Endothelial cell of umbilical vein (primary cell): ENCODE results near the gene FUBP3. TPM values are rescaled to one million over a fixed set of nuclear protein-coding genes. Genes with fewer than 3 reads are reported as not detected.

ENCODE experiments used
- BruUV-seq: library from RNA; stranded (reverse); fragments of 400-500 nt; replicated peaks from 2 replicates; lab custom pipeline; 2021; lab: Mats Ljungman, UMichigan
- CTCF ChIA-PET: fragments of 300-600, 350-600 bp; sonication (Branson Sonifier 250); formaldehyde crosslinking; loops from one replicate; lab custom pipeline; 2021; ENCODE audit warnings: antibody characterized with exemption, inconsistent platforms; lab: Charles Lee
- POLR2A ChIA-PET: fragments of 300-600, 350-600 bp; sonication (Branson Sonifier 250); formaldehyde crosslinking; loops from one replicate; lab custom pipeline; 2021; ENCODE audit warnings: antibody characterized with exemption, inconsistent platforms; lab: Charles Lee
- DNase-seq: peaks from one replicate; pipeline ENCODE4 v3.0.0-alpha.2; 2011; ENCODE audit warnings: low read depth, low spot score
- FAIRE-seq: peaks from 2 replicates; lab custom pipeline; 2011; peaks lifted over from hg19 to GRCh38; lab: Jason Lieb, UNC
- H2AFZ ChIP-seq: 2 replicates; pipeline ENCODE4 v1.6.0; 2012; ENCODE audit warnings: low read depth, low read length, control low read depth, inconsistent platforms
- H3K27ac ChIP-seq: 2 replicates; pipeline ENCODE4 v1.5.1; 2011; ENCODE audit warnings: low read depth, mild to moderate bottlenecking, control low read depth, low read length, moderate library complexity; ENCODE audit not compliant: insufficient read depth
- H3K27me3 ChIP-seq, 2 experiments: 2 replicates each; pipeline versions ENCODE4 v1.6.0 to v1.6.1; 2011; ENCODE audit warnings: low read length in 2 of 2, mixed read lengths in 1 of 2; ENCODE audit not compliant: control insufficient read depth in 2 of 2, insufficient read depth in 2 of 2
- H3K36me3 ChIP-seq, 2 experiments: 2 replicates in 1 of 2; 3 replicates in 1 of 2; pipeline ENCODE4 v1.5.1; 2011; ENCODE audit warnings: low read length in 2 of 2, mild to moderate bottlenecking in 1 of 2, moderate library complexity in 1 of 2; ENCODE audit not compliant: control insufficient read depth in 2 of 2, insufficient read depth in 2 of 2; ENCODE audit errors: extremely low read depth in 1 of 2
- H3K4me1 ChIP-seq: 3 replicates; pipeline ENCODE4 v1.5.1; 2011; ENCODE audit warnings: mild to moderate bottlenecking, low read length; ENCODE audit not compliant: control insufficient read depth, insufficient read depth; ENCODE audit errors: extremely low read depth
- H3K4me2 ChIP-seq: 2 replicates; pipeline ENCODE4 v1.6.1; 2011; ENCODE audit warnings: low read length, control low read depth, mixed read lengths; ENCODE audit not compliant: insufficient read depth
- H3K4me3 ChIP-seq, 3 experiments: fragments of 200-600 bp in 1 of 3; sonication (generic), shearing (Covaris generic) in 1 of 3; replicated peaks in 1 of 3; 2 replicates each; pipeline ENCODE4 v1.5.1; 2011 to 2016; ENCODE audit warnings: control low read depth in 3 of 3, low read length in 3 of 3, mild to moderate bottlenecking in 2 of 3, inconsistent platforms in 1 of 3, low read depth in 1 of 3, moderate library complexity in 1 of 3; ENCODE audit not compliant: insufficient read depth in 1 of 3
- H3K79me2 ChIP-seq: 2 replicates; pipeline ENCODE4 v1.6.0; 2012; ENCODE audit warnings: low read length, inconsistent platforms; ENCODE audit not compliant: control insufficient read depth, insufficient read depth
- H3K9ac ChIP-seq: replicated peaks from 2 replicates; pipeline ENCODE3; 2011; ENCODE audit warnings: low read length, control low read depth; ENCODE audit not compliant: insufficient read depth; ENCODE audit errors: extremely low read depth
- H3K9me1 ChIP-seq: replicated peaks from 3 replicates; pipeline ENCODE4 v1.6.0; 2011; ENCODE audit warnings: mild to moderate bottlenecking, low read length; ENCODE audit not compliant: control insufficient read depth, insufficient read depth; ENCODE audit errors: extremely low read depth
- H3K9me3 ChIP-seq: replicated peaks from 2 replicates; pipeline ENCODE4 v1.5.1; 2012; ENCODE audit warnings: low read length, inconsistent platforms; ENCODE audit not compliant: control insufficient read depth, insufficient read depth
- H4K20me1 ChIP-seq: replicated peaks from 2 replicates; pipeline ENCODE3; 2011; ENCODE audit warnings: mild to moderate bottlenecking, low read length; ENCODE audit not compliant: control insufficient read depth, insufficient read depth; ENCODE audit errors: extremely low read depth
- CTCF ChIP-seq, 2 donors: IDR thresholded peaks; 1 replicate in 1 of 2; 2 replicates in 1 of 2; pipeline ENCODE4 v1.5.1; 2011; ENCODE audit warnings: low read length in 2 of 2, mild to moderate bottlenecking in 2 of 2, moderate library complexity in 2 of 2, control low read depth in 1 of 2, inconsistent platforms in 1 of 2, low read depth in 1 of 2; ENCODE audit not compliant: insufficient read depth in 1 of 2; ENCODE audit errors: extremely low read depth in 1 of 2
- EZH2 ChIP-seq: IDR thresholded peaks from 2 replicates; pipeline ENCODE4 v1.6.1; 2012; ENCODE audit warnings: borderline replicate concordance, low read depth, mild to moderate bottlenecking, moderate library complexity, low read length, inconsistent platforms; ENCODE audit not compliant: severe bottlenecking
- FOS ChIP-seq: IDR thresholded peaks from 2 replicates; pipeline ENCODE4 v1.6.1; 2011; ENCODE audit warnings: mild to moderate bottlenecking, low read length, moderate library complexity, borderline replicate concordance; ENCODE audit not compliant: insufficient read depth
- GATA2 ChIP-seq: IDR thresholded peaks from 2 replicates; pipeline ENCODE4 v1.7.0; 2011; ENCODE audit warnings: low read depth, mild to moderate bottlenecking, moderate library complexity, mixed read lengths, low read length; ENCODE audit not compliant: insufficient read length, insufficient read depth
- JUN ChIP-seq: IDR thresholded peaks from 2 replicates; pipeline ENCODE4 v1.6.1; 2011; ENCODE audit warnings: borderline replicate concordance, low read depth; ENCODE audit not compliant: insufficient read length, insufficient read depth
- MAX ChIP-seq: IDR thresholded peaks from 2 replicates; pipeline ENCODE4 v1.6.1; 2011; ENCODE audit not compliant: insufficient read depth, insufficient read length
- MYC ChIP-seq: IDR thresholded peaks from one replicate; pipeline ENCODE4 v1.6.1; 2011; ENCODE audit warnings: mild to moderate bottlenecking, low read depth, low read length
- POLR2A ChIP-seq: IDR thresholded peaks from 2 replicates; pipeline ENCODE4 v1.6.1; 2012; ENCODE audit warnings: low read depth, mild to moderate bottlenecking, control low read depth, low read length
- POLR2AphosphoS5 ChIP-seq: IDR thresholded peaks from 2 replicates; pipeline ENCODE4 v1.6.1; 2012; ENCODE audit warnings: low read depth, mild to moderate bottlenecking, control low read depth, low read length, moderate library complexity; ENCODE audit not compliant: insufficient read depth
- dilution Hi-C: fragments of 300-500 bp; cut with MboI; formaldehyde crosslinking; loops from one replicate; pipeline ENCODE4 v1.15.0; 2019; ENCODE audit warnings: low sequenced_read_pairs; ENCODE audit not compliant: extremely low pct_ligation_motif_present
- intact Hi-C: fragments of 100-400 bp; cut with micrococcal nuclease; formaldehyde crosslinking; loops from one replicate; pipeline ENCODE4 v1.10.0; 2022
- polyA plus RNA-seq, 4 experiments: library from polyadenylated mRNA; depleted of rRNA in 3 of 4; stranded (reverse) in 3 of 4; unstranded in 1 of 4; fragments of >200 nt; gene quantifications; 2 replicates each; pipeline versions ENCODE4 v1.2.1 to v1.2.3, GENCODE V29; 2011 to 2012; ENCODE audit warnings: missing spikeins in 1 of 4
- total RNA-seq: library from RNA; stranded (reverse); gene quantifications from 2 replicates; pipeline ENCODE4 v1.2.3, GENCODE V29; 2021

The FUBP3 gene
- total and polyA plus RNA-seq, 2 donors (not counting 3 experiments of a cell fraction or from before 2014, with no cell fraction given), result 19.4 to 50.9 TPM

- POLR2A ChIA-PET, result no interaction called here
- Histone ChIP-seq H3K79me2 (no peaks in the 10 kb centered on the region), H3K4me3 (no peak overlapping the region), H3K4me2 (no peak overlapping the region), H3K27ac (no peak overlapping the region), H3K27me3 (peaks cover 2 to 3% of the 10 kb centered on the region in 2 experiments), H3K4me1 (no peaks in the 10 kb centered on the region), H3K9me3 (no peaks in the 10 kb centered on the region), H4K20me1 (no peaks in the 10 kb centered on the region), H2AFZ (no peak overlapping the region), H3K36me3 (no peaks in the 10 kb centered on the region), H3K9ac (no peak overlapping the region), H3K9me1 (no peaks in the 10 kb centered on the region)
- BruUV-seq, result no TSS peak
- dilution Hi-C loops, result no loop called here
- DNase-seq, result no peak
- TF ChIP-seq FOS (no peak), CTCF (IDR thresholded peaks at IDR 0.05; ENCODE audit: extremely low read depth in 1 of 2, insufficient read depth in 1 of 2, low read depth in 1 of 2, low read length in 2 of 2) (no peak), POLR2A (no peak), MAX (no peak), MYC (no peak), JUN (no peak), EZH2 (no peak), POLR2AphosphoS5 (no peak), GATA2 (no peak)
- CTCF ChIA-PET, result interaction anchor here (1.2 kb wide), 1 partner anchor 128 kb away, joined by 4 read pairs; no protein-coding TSS in a partner anchor
- intact Hi-C loops, result no loop called here
- no peak for FAIRE-seq
These were observed 22.8 kb upstream of the FUBP3 start for GRCh38 chr9:130556396-130557076.
